GM18867 (cell line): ENCODE data around the gene NR2F1-AS1.
A peak's percentile ranks its signal among the peaks of the same experiment; 100 is the strongest.

Experiments
- ATAC-seq: cut with Tn5 transposase; IDR thresholded peaks from one replicate; pipeline ENCODE4 v1.9.1; 2021; ENCODE audit warnings: mild to moderate bottlenecking, moderate library complexity; ENCODE audit not compliant: unreplicated experiment

Gene NR2F1-AS1

DNA sequence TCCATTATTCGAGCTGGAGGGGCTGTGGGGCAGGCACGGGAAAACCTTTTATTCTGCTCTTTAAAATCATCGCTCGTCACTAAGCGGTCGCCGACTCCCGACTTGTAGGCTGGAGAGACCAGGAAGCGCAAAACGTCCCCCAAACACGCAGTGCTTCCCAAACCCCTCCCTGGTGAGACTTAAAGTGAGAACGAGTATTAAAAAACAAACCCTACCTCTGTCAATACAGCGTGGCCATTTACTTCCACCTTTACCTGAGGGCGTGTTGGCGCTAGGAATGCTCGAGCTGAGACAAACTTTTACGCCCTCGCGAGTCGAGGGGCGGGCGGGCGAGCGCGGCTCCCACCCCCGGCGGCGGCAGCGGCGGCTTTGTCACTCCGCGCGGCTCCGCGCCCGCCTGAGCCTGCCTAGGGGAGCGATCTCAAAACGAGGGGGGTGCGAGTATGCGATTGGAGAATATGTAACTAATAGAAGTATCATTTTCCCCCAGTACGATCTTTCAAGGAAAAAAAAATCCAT, at the start of gene NR2F1-AS1:
Gene NR2F1-AS1 (minus strand): TSS at position 293 of the 519 bp plus-strand sequence.
- peak; percentile 40 for ATAC-seq

DNA sequence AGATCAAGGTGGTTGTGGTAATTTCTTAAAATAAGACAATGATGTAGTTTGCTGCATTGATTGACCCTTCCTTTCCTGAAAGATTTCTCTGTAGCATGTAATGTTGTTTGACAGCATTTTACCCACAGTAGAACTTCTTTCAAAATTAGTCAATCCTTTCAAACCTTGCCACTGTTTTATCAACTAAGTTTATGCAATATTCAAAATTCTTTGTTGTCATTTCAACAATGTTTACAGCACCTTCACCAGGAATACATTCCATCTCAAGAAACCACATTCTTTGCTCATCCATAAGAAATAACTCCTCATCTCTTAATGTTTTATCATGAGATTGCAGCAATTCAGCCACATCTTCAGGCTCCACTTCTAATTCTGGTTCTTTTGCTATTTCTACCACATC, 45.8 kb upstream of the NR2F1-AS1 start:
- ATAC-seq = no peak

DNA sequence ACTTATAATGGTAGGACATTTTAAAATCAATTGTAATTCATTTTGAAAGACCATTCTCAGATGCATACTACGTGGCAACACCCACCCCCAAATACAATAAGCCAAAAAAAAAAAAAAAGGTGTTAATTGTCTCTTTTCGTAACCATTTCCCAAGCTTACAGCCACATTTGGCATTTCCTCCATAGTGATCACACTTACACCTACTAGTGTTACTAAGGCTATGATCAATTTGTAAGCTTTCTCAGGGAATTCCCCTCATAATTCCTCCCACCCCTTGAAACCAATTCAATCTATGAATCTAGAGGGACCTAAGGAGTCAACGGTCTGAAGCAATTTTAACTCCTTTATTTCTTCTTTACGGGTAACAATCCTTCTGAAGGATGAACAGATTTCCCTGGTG, 42.1 kb upstream of the NR2F1-AS1 start:
- ATAC-seq = no peak

DNA sequence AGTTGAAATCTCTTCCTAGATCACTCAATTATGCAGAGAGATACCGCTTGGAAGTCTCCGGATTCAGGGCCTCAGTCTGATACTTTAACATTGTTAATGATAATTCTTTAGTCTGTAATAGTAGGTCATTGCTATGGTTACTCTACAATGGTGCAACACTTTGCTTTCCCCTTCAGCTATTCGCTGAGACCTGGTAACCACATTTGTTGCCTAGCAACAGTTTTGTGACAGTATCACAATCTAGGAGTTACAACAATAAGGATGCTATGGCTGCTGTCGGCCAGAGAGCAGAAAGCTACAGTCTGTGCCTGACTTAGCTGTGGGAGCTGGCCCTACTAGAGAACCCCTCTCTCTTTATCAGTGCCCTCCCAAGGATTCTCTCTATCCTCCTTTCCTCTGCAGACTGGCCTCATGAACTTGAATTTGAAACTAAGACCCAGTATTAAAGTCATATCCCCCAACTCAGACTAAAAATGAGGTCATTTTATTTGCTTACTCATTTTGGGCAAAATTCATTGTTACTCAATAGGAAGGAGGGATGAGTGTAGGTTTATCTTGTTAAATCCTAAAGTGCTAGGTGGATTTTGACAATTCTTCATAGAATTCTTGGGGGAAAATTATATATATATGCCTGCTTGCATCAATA, 41.3 kb upstream of the NR2F1-AS1 start:
- ATAC-seq = peak; percentile 30

DNA sequence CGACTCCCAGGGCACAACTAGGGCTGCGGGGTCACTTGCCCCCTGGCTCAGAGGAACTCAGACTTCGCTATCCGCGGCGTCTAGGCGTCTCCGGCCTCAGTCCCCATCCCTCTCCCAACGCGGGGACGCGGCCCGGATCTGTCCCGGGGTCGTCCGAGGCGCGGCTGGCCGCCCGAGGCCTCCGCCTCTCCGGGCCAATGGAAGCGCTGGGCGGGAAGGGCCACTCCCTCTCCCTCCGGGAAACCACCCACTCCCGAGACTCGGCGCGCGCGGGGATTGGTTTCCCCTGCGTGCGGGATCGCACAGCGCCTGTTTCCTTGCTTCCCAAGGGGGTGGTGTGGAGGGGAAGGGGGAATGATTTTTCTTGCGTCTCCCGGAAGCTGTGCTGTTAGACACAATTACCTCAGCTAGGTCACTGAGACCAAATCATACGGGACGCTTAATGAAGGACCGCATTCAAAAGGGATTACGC, 40.3 kb upstream of the NR2F1-AS1 start:
- ATAC-seq = no peak

DNA sequence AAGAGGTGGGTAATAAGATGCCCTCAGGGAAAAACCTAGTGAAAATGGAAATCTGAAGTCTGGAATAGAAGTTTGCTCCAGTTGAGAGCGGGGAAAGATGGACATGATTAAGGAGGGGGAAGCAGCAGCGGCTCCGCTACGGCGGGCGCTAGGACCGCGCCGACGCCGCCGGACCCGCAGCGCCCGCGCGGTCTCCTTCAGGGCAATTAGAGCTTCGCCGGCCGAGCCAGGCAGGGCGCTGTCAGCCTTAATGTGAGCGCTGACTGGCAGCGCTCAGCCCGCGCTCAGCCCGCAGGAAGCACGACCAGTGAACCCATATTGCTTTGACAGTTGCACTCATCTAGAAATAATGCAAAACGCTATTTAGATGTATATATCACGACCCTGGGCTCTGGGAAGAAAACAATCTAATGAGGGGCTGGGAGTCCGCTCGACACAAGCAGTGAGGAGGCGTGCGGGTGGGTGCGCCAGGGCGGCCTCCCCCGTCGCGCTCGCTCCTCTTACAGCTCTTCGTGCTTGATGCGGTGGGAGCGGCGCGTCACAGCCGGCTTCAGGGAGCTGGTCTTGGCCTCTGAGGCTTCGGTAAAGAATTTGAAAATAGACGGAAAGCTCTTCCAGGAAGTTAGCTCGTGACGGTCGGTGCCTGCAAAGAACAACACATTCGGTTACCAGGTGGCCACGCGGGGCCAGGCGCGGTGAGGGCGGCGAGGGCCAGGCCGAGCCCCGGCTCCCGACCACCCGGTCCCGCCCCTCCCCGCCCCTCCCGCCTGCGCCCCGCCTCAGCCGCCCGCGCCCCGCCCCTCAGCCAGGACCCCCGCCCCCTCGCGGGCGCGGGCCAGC, 39.7 kb upstream of the NR2F1-AS1 start:
- peak; percentile 99 for ATAC-seq

DNA sequence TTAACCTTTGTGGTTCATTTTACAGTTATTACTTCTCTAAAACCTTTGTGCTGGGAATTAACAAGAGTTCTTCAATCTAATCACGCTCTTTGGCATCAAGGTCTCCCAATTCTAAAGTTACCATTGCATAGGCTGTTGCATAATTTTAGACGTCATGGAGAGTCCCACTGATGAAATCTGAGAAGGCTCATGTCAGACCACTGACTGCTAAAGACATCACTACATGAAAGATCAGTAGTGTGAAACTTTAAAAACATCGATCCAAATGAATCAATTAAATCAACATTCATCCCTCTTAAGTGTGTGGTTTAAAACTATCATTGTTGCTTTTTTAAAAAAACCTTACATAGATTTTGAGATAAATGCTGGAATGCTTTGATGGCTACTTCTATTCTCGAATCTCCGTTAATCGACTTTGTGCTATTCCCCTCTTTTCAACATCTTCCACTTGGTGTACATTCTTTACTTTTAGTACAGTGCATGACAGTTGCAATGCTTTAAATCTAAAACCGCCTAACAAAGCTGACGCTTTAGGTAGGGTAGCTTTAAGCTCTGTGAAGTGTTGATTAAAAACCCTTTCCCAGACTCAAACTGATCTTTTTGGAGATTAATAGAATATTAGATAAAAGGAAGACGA, 35.6 kb upstream of the NR2F1-AS1 start:
- no peak for ATAC-seq

DNA sequence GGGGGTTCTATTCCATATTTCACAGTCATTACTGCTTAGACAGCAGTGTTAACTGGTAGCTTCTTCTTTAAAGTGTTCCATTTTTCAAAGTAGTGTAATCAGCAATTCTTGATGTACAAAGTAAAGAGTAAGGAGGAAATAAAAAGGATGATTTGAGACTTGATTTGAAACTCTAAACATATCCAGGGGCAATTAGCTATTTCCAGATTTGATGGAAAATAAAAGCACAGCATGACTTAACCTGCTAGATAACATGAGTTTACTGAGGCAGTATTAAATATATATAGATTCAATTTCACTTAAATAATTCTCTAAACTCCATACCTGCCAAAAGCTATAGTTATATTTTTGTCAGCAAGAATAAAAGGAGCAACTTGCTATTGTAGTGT, 31.8 kb upstream of the NR2F1-AS1 start:
- ATAC-seq = no peak

DNA sequence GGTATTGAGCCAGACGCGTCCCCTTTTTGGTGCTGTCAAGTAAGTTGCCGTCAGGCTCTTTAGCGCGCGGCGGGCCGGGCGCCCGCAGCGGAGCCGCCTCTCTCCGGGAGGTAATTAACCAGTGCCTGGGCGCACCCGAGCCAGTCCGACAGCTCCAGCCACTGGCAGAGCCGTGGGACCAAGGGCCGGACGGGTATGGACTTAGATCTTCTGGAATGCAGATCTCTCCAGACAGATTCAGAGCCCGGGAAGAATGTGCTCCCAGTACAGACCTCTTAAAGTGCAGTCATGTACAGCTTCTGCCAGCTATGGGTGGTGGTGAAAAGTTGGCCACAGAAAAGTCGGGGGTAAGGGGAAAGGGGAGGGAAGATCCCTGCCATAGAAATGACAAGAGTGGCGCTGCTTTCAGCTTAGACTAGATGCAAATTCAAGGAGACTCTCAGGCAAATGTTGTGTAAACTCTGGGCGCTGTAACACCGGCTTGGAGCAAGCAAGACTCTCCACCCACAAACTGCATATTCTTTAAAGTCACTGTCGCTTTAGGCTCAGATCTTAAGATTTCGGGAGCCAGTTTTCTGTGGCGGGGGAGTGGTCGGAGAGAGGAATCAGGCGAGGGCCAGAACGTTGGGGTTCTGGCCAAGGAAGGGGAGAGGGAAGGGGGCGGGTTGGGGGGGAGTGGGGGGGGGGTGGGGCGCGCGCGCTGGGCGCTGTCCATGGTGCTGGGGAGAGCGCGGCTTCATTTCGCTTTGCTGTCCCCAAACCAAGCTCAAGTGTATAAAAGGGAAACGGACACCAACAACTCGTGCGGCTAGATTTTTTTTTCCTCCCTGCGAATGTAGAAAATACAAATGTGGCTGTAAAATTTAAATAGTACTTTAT, 31.2 kb upstream of the NR2F1-AS1 start:
- ATAC-seq = no peak

DNA sequence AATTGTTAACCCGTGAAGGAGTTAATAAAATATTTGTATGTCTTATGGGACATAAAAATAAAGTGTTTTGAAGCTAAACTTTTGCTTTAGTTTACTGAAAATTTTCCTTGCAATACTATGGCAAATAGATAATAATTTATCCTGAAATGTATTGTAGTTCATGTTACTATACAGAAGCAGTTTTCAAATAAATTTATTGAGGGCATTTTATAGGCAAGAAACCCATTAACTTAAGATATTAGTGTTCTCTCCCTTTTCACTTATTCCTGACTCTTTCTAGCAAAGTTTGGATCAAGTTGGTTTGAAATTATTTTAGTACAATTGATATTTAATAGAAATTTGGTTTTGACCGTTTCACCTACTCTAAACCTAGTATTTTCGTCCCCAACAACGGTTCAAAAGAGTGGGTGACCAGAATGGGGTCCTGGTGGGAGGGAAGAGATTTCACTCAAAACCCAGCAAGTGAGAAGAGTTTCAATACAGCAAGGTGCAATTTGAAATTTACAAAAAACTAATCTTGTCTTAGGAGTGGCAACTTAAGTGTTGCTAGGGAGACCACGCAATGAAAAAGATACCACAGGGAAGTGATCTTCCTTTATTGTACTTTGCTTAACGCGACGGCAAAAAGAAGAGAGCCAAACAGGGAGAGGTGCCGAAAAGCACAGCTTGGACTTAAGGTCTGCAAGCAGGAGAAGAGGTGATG, 30.4 kb upstream of the NR2F1-AS1 start:
- ATAC-seq = no peak

DNA sequence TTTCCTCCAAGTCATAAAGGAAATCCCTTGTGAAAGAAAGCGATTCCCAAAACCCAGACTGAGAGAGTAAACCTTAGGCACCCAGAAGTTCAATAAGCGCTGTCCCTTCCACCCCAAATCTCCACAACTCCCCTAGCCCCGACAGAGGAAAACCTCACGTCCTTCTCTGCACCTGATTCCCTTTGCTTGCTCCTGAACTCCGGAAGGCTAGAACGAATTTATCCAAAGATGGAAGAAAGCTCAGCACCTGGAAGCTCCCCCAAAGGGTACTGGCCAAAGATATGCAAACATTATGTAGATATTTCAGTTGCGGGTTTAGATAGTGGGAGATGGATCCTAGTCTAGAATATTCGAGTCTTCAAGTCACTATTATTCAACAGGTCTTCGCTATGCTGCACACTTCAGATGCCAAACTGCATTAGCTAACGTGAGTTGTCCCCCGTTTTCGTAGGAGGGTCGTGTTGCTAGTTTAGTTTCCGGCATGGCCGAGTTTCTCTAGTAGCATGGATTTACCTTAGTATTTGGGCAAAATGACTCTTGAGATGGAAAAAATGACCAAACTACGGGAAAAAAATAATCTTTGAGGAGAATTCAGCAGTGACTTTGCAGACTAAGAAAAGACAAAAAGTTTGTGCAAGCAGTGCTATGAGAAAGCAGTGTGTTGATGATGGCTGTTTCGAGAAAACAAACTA, 29.7 kb upstream of the NR2F1-AS1 start:
- no peak for ATAC-seq

DNA sequence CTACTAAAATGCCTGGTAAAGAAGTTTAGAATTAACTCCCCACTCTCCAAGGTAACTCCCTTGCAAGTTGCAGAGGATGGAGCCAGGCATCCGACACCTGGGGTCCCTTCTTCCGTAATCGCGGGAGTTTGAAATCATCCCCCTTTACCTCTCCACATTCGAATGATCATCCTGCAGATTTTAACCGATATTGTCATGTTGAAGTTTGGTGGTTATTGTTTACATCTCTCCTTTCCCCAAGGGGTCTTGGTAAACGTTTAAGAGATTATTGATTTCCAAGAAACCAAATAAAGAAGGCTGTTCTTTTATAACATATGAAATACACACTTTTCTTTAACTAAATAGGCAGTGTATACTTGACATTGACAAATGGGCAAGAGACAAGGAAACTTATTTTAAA, 28.7 kb upstream of the NR2F1-AS1 start:
- no peak for ATAC-seq

DNA sequence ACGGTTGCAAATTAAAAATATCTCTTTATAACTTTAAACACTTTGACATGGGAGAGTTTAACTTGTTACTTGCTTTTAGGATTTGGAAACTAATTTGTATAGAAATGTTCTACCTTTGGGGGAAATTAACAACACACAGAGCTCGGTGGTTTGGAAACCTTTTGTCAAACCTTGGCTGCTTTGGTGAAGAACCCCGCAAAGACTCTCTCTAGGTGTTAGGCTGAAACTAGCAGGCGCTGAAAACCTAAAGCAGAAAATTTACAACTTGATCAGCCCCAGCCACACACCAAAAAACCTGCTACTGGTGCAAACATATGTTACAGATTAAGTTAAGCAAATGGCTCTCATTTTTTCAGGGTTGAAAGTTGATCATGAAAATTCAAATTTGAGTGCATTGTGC, 27.8 kb upstream of the NR2F1-AS1 start:
- ATAC-seq = no peak

DNA sequence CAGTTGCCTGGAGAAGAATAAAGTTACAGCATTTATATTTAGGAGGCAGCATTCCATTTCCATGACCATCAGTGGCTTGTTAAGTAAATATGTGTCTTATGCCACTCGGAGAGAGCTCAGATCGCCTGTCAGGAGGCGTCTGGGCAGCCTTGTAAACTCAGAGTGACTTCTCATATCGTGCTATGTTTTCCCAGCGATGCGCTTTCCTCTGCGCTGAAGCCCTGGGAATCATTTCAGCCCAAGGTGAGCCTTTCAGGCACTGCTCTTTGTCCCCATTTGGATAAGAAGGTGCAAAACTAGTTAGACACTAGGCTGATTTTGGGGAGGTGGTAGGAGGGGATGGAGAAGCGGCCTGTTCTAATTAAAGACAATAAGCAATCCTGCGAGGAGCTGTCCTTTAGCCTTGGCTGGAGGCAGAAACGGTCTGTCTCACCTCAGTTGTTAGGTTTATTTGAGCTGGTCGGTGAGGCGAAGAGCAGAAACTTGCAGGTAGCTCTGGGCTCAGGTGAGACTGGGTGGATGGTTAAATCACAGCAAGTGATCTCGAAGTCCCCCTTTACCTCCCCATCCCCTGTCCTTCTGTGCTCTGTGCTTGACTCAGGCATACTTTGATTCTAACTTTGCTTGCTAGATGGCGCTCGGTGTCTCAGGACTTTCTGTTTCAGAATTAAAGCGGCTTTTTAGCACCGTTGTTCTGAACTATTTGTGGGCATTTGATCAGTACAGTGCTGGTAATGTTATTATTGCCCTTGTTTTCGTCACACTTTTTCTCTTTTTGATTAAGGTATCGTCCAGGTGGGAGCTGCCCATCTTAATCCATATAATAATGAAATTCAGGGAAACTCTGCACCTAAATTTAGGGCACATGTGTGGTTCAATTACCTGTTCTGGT, 26.6 kb upstream of the NR2F1-AS1 start:
- peak; percentile 91 for ATAC-seq

DNA sequence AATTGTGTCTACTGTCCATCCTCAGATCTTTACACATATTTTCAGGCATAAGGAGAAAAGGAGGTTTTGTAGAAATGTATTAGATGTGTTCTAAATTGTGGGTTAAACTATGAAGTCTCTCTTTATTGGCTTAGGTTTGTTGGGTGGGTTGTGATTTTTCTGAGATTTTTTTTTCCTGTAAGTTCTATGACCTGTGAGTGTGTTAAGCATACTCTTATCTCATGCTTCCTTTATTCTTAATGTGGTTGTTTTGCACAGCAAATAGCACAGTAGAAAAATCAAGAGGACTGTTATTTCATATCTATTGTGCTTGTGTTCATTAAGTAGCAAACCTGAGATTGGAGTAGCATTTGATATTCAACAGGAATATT, 25.3 kb upstream of the NR2F1-AS1 start:
- no peak for ATAC-seq

DNA sequence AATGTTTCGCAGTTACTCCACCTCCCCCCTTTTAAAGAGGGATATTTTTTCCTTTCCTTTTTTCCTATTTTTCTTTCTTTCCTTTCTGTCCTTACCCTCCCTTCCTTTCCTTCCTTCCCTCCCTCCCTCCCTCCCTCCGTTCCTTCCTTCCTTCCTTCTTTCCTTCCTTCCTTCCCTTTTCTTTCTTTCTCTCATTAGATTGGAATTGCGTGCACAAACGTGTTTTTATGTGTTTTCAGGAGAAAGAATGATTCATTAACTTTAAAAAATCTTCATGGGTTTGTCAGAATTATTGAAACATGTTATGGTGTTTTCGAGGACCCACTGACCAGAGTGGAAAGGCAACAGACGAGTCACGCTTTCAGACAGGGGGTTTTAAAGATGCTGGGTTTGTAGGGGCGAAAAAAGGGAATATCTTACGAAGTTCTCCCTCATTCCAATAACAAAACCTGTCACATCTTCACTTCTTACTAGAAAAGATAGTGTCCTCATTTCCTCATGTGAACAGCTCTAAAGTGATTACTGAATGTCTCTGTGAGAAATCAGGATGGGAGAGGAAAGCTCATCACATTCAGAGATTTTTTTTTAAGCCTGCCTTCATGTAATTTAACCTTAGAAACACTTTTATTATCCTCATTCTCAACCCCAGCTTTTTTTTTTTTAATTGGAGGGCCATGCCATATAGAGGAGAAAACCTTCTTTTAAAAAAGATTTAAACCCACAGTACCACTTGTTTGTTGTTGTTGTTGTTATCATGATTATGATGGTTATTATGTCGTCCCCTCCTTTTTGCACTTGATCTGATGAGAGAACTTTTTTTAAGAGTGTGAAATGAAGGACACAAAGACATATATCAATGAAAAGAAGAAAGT, 23.9 kb upstream of the NR2F1-AS1 start:
- no peak for ATAC-seq

DNA sequence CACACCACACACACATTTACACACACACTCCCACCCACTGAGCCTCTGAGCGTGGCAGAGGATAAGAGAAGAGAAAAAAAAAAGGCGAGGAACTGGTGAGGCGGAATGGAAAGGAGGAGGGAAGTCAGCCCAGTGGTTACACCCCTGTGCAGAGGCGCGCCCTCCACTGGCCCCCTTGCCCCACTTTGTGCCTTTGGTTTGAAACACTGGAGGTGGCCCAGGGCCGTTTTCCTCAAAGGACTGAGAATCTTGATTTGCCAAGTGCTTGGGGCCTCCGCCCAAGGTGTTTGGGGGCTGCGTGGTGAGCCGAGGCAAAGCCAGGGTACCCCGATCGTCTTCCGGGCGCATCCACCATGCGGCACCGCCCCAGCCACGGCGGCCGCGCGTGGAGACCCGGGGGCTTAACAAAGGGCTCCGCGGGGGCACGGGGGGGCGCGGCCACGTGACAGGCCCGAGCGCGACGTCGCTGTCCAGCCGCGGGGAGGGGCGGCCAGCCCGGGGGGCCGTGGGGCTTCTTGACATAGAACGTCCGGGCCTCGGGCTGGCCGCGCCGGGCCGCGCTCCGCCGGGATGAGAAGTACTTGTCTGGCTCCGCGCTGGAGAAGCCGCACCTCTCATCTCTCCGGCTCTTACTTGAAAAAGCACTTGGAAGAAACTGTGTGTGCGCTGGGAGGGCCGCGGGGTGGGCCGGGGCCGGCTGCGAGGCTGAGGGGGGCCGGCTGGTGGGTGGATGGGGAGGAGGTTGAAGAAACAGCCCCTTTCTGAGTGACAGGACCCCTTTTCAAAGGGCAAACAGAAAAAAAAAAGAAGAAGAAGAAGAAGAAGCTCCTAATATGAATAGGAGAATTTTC, 23.0 kb upstream of the NR2F1-AS1 start:
- no peak for ATAC-seq
